ENCODE data around the gene BAIAP2.

- TF ChIP-seq YY1 (IDR thresholded peaks at IDR 0.05; ENCODE audit: insufficient read depth, insufficient read length) (no peak), ZNF274 (IDR thresholded peaks at IDR 0.05; ENCODE audit: low read depth, low read length) (no peak), SUZ12 (IDR thresholded peaks at IDR 0.05; ENCODE audit: extremely low read depth, insufficient read depth, insufficient read length) (no peak)
These were observed 15.1 kb downstream of the BAIAP2 start for GRCh38 chr17:81049973-81050551.
